Body of pancreas (tissue), 4 donors: ENCODE measurements around the gene VEZF1. TPM values are rescaled to one million over a fixed set of nuclear protein-coding genes. Genes with fewer than 3 reads are reported as not detected.
A peak's percentile ranks its signal among the peaks of the same experiment; 100 is the strongest.

Experiments used
- ATAC-seq: fragments of 150-250 bp; one replicate; pipeline ENCODE4 v1.9.1; 2016
- DNase-seq, 4 donors: peaks; one replicate each; pipeline ENCODE4 v3.0.0-alpha.2; 2019
- H3K27ac ChIP-seq, 4 donors: fragments of 200-600 bp; sonication (generic); 1 replicate in 3 of 4; 2 replicates in 1 of 4; pipeline versions ENCODE4 v1.5.1 to v1.6.1; 2016 to 2019; ENCODE audit warnings: mild to moderate bottlenecking in 1 of 4, mixed read lengths in 1 of 4, moderate library complexity in 1 of 4
- H3K27me3 ChIP-seq, 2 donors: fragments of 200-600 bp; sonication (generic); one replicate each; pipeline ENCODE4 v1.6.0; 2016; ENCODE audit warnings: mild to moderate bottlenecking in 1 of 2
- H3K36me3 ChIP-seq, 2 donors: fragments of 200-600 bp; sonication (generic); replicated peaks in 1 of 2; 2 replicates each; pipeline ENCODE4 v1.5.1; 2016; ENCODE audit warnings: low read depth in 2 of 2; ENCODE audit not compliant: insufficient read depth in 1 of 2
- H3K4me1 ChIP-seq: fragments of 200-600 bp; sonication (generic); one replicate; pipeline ENCODE4 v1.6.0; 2016
- H3K4me3 ChIP-seq, 2 donors: fragments of 200-600 bp; sonication (generic); 1 replicate in 1 of 2; 2 replicates in 1 of 2; pipeline ENCODE4 v1.5.1; 2016 to 2019
- H3K9me3 ChIP-seq, 3 donors: fragments of 200-600 bp; sonication (generic); 1 replicate in 2 of 3; 2 replicates in 1 of 3; pipeline ENCODE4 v1.5.1; 2016
- POLR2A ChIP-seq, 3 donors: fragments of 450-650 bp; IDR thresholded peaks; one replicate each; pipeline ENCODE4 v1.6.1; 2016; ENCODE audit warnings: antibody characterized with exemption in 3 of 3, mild to moderate bottlenecking in 2 of 3
- WGBS, 2 donors: methylation state at CpG; one replicate each; pipeline ENCODE4 v1.1.5; 2017; 5-methylcytosine and 5-hydroxymethylcytosine counted together
- intact Hi-C: fragments of 100-400 bp; cut with DNase I; formaldehyde crosslinking; loops from one replicate; pipeline ENCODE4 v1.15.1; 2023
- total RNA-seq, 2 donors: library from RNA; depleted of rRNA; stranded (reverse); fragments of >200 nt; gene quantifications; one replicate each; pipeline ENCODE4 v1.1.0, GENCODE V29; 2016
- TF ChIP-seq, protein P1 (sequence below), 7 experiments: fragments of 450-650 bp in 4 of 7; fragments of 200-600 bp in 3 of 7; sonication (generic) in 3 of 7; IDR thresholded peaks; one replicate each; pipeline ENCODE4 v1.5.1; 2016 to 2019; ENCODE audit warnings: antibody characterized with exemption in 7 of 7

VEZF1 gene
- total RNA-seq, 2 donors from 2014 or later, result 14.5 to 39.4 TPM

DNA sequence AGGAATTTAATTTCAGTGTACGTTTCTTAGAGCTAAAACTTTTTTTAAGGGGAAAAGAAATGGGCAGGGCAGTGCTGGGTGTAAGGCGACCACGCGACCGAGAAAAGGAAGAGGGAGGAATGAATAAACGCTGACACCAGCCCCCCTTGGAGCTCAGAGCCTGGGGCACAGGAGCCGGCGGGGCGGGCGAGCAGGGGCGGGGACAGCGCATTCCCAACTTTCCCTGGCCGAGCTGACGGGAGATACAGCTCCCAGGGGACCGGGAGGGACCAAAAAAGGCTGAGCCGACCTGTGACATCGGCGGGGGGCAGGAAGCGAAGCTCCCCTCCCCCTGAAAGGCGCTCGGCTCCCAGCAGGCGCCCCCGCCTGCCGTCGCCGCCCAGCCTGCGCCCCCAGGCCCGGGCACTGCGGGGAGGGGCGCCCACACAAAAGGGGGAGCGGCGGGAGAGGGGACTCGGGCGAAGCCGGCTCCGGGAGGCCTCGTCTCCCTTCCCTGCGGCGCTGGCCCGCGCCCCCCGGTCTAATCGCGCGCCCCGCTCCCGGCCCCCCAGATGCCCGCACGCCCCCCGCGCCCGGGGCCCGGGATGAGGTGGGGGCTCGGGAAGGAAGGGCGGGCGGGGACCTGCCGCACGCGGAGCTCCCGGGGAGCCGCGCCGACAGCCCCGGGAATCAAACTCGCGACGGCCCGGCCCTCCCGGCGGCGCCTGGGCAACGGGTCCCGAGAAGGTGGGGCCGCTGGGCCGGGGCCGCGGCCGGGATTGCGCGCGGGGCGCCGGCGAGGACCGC is 33.5 kb downstream of the VEZF1 start:
- no peaks in the 10 kb centered on the region for H3K36me3 ChIP-seq
- peak overlapping the region; percentile 86 to 97 (median 88) for H3K27ac ChIP-seq
- intact Hi-C loops, result no loop called here
- 1 to 2% methylated on average over 17 to 82 of the region's 85 CpGs for WGBS, 2 donors
- ATAC-seq, result peak; percentile 60
- no peaks in the 10 kb centered on the region for H3K27me3 ChIP-seq
- TF ChIP-seq POLR2A (IDR thresholded peaks at IDR 0.05), result peak; percentile 33 to 65 (median 61)
- TF ChIP-seq, protein P1, sequence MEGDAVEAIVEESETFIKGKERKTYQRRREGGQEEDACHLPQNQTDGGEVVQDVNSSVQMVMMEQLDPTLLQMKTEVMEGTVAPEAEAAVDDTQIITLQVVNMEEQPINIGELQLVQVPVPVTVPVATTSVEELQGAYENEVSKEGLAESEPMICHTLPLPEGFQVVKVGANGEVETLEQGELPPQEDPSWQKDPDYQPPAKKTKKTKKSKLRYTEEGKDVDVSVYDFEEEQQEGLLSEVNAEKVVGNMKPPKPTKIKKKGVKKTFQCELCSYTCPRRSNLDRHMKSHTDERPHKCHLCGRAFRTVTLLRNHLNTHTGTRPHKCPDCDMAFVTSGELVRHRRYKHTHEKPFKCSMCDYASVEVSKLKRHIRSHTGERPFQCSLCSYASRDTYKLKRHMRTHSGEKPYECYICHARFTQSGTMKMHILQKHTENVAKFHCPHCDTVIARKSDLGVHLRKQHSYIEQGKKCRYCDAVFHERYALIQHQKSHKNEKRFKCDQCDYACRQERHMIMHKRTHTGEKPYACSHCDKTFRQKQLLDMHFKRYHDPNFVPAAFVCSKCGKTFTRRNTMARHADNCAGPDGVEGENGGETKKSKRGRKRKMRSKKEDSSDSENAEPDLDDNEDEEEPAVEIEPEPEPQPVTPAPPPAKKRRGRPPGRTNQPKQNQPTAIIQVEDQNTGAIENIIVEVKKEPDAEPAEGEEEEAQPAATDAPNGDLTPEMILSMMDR (IDR thresholded peaks at IDR 0.05), result no peak
- H3K4me1 ChIP-seq, result peaks cover 35% of the 10 kb centered on the region
- H3K9me3 ChIP-seq, result no peaks in the 10 kb centered on the region
- H3K4me3 ChIP-seq, result peak overlapping the region; percentile 57 to 80
- peak; percentile 60 to 75 (median 72) for DNase-seq

DNA sequence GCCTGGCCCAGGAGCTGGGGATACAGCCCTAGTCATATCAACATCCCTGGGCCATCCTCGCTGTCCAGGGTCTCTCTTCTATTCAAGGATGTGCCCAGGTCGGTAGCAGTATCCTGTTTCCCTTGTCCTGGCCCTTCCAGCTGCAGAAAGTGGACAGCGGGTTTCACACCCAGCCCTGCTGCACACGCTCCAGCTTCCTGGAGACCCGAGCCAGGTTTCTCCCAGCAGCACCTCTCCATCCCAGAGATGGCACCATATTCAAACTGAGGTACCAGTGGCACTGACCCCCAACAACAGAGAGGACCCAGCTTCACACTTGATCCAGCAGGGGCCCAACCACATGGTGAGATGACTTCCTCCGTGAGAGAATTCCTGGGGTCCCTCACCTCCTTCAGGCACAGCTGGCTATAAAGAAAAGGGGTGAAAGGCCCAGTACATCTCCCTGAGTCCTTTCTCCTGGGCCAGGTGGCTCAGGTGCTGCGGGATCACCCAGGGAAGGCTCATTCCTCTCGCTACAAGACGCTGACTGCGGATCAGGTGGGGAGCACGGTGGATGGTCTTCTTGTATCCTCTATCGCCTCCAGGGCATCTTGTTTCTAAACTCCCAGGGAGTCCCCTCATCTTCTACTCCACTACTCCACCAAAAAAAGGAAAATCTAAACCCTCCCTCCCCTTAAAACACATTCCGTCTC is 34.2 kb downstream of the VEZF1 start:
- TF ChIP-seq POLR2A (IDR thresholded peaks at IDR 0.05), result no peak
- Histone ChIP-seq H3K4me3 (peak overlapping the region; percentile 57 to 80), H3K9me3 (no peaks in the 10 kb centered on the region), H3K27ac (peak overlapping the region; percentile 86 to 97 (median 88)), H3K27me3 (no peaks in the 10 kb centered on the region), H3K4me1 (peaks cover 40% of the 10 kb centered on the region), H3K36me3 (no peaks in the 10 kb centered on the region)
- DNase-seq, result no peak
- ATAC-seq, result no peak
- intact Hi-C loops, result no loop called here
- WGBS, 2 donors, result 67 to 73% methylated on average over 13 of the region's 13 CpGs

DNA sequence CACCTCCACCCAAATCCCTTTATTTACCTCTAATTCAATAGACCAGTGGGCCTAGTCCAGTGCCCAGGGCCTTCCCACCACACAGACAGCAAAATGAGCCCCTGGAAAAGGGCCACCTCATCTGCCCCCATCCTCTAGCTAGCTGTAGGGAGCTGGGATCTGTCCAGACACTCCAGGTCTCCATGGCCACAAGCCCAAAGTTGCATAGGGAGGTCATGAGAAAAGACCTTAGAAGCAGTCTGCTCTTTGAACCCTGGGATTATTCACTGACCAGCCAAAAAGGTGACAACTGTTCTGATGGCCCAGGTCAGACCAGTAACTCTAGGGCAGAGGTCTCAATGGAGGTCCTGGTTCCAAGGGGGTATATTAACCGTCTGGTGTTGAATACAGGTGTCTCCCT is 34.8 kb downstream of the VEZF1 start:
- TF ChIP-seq, protein P1 (IDR thresholded peaks at IDR 0.05), result no peak
- no peak for TF ChIP-seq POLR2A (IDR thresholded peaks at IDR 0.05)
- 20 to 70% methylated on average over 1 of the region's 1 CpG for WGBS, 2 donors
- ATAC-seq (no peak), DNase-seq (no peak)
- Histone ChIP-seq H3K4me3 (no peak overlapping the region), H3K27me3 (no peaks in the 10 kb centered on the region), H3K36me3 (no peaks in the 10 kb centered on the region), H3K4me1 (peaks cover 46% of the 10 kb centered on the region), H3K9me3 (no peaks in the 10 kb centered on the region), H3K27ac (peak overlapping the region in 3 of 4 donors; percentile 86 to 97 (median 89))
- intact Hi-C loops, result no loop called here

DNA sequence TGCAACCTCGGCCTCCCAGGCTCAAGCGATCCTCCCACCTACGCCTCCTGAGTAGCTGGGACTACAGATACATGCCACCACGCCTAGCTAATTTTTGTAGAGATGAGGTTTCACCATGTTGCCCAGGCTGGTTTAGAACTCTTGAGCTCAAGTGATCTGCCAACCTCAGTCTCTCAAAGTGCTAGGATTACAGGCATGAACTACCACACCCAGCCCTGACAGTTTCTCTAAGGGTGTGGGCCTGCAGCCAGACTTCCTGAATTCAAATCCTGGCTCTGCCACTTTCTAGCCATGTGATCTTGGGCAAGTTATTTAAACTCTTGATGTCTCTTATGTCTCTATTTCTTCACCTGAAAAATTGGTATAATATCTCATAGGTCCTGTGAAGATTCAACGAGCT is 38.4 kb downstream of the VEZF1 start:
- no peaks in the 10 kb centered on the region for H3K36me3 ChIP-seq
- H3K9me3 ChIP-seq, result no peaks in the 10 kb centered on the region
- 93 to 97% methylated on average over 5 of the region's 5 CpGs for WGBS, 2 donors
- peak overlapping the region in 2 of 4 donors; percentile 77 to 90 for H3K27ac ChIP-seq
- no peak for TF ChIP-seq POLR2A (IDR thresholded peaks at IDR 0.05)
- TF ChIP-seq, protein P1 (IDR thresholded peaks at IDR 0.05), result no peak
- no peak overlapping the region for H3K4me3 ChIP-seq
- ATAC-seq, result no peak
- intact Hi-C loops, result no loop called here
- H3K27me3 ChIP-seq, result no peaks in the 10 kb centered on the region
- H3K4me1 ChIP-seq, result peaks cover 52% of the 10 kb centered on the region
- peak in 1 of 4 donors; percentile 21 for DNase-seq
